ENCODE measurements around the gene OSBPL6.

Gene OSBPL6

GRCh38 chr2:178361588-178361987 is 167.3 kb downstream of the OSBPL6 start:
- no peaks in the 10 kb centered on the region for H3K27me3 Mint-ChIP-seq (ENCODE audit: low read depth, poor library complexity)

GRCh38 chr2:178363252-178363651 is 168.9 kb downstream of the OSBPL6 start:
- no peak for DNase-seq
- peaks cover 16% of the 10 kb centered on the region for H3K36me3 Mint-ChIP-seq (ENCODE audit: low read depth)
- no peak overlapping the region for H3K4me3 Mint-ChIP-seq
- peaks cover 10% of the 10 kb centered on the region for H3K9me3 Mint-ChIP-seq
- no peak for TF ChIP-seq CTCF (IDR thresholded peaks at IDR 0.05)
- H3K27me3 Mint-ChIP-seq (ENCODE audit: low read depth, poor library complexity) = no peaks in the 10 kb centered on the region
- H3K4me1 Mint-ChIP-seq = peaks cover 8% of the 10 kb centered on the region
- no peak overlapping the region for H3K27ac Mint-ChIP-seq

More at GRCh38 chr2:178361588-178361987, 167.3 kb downstream of the OSBPL6 start:
- Mint-ChIP-seq H3K4me1 (peaks cover 8% of the 10 kb centered on the region), H3K27ac (no peak overlapping the region), H3K9me3 (peaks cover 27% of the 10 kb centered on the region), H3K4me3 (no peak overlapping the region), H3K36me3 (ENCODE audit: low read depth) (peaks cover 24% of the 10 kb centered on the region)
- TF ChIP-seq CTCF (IDR thresholded peaks at IDR 0.05) = no peak
- DNase-seq = no peak

- no peak overlapping the region for H3K4me3 Mint-ChIP-seq
- no peak overlapping the region for H3K27ac Mint-ChIP-seq
- H3K36me3 Mint-ChIP-seq (ENCODE audit: low read depth) = peaks cover 9% of the 10 kb centered on the region
- no peak for TF ChIP-seq CTCF (IDR thresholded peaks at IDR 0.05)
- no peaks in the 10 kb centered on the region for H3K9me3 Mint-ChIP-seq
- no peaks in the 10 kb centered on the region for H3K27me3 Mint-ChIP-seq (ENCODE audit: low read depth, poor library complexity)
- DNase-seq = no peak
- peaks cover 8% of the 10 kb centered on the region for H3K4me1 Mint-ChIP-seq
Observed at GRCh38 chr2:178365116-178365515, 170.8 kb downstream of the OSBPL6 start.

GRCh38 chr2:178366412-178366811 is 172.1 kb downstream of the OSBPL6 start:
- H3K27ac Mint-ChIP-seq = no peak overlapping the region
- no peak overlapping the region for H3K4me3 Mint-ChIP-seq
- DNase-seq = no peak
- peaks cover 9% of the 10 kb centered on the region for H3K36me3 Mint-ChIP-seq (ENCODE audit: low read depth)
- H3K4me1 Mint-ChIP-seq = peaks cover 8% of the 10 kb centered on the region
- no peaks in the 10 kb centered on the region for H3K9me3 Mint-ChIP-seq
- TF ChIP-seq CTCF (IDR thresholded peaks at IDR 0.05) = no peak
- no peaks in the 10 kb centered on the region for H3K27me3 Mint-ChIP-seq (ENCODE audit: low read depth, poor library complexity)

- no peak for TF ChIP-seq CTCF (IDR thresholded peaks at IDR 0.05)
- no peak for DNase-seq
- H3K9me3 Mint-ChIP-seq = no peaks in the 10 kb centered on the region
- H3K4me3 Mint-ChIP-seq = no peak overlapping the region
- no peak overlapping the region for H3K27ac Mint-ChIP-seq
- peaks cover 6% of the 10 kb centered on the region for H3K36me3 Mint-ChIP-seq (ENCODE audit: low read depth)
- H3K4me1 Mint-ChIP-seq = peaks cover 5% of the 10 kb centered on the region
- H3K27me3 Mint-ChIP-seq (ENCODE audit: low read depth, poor library complexity) = no peaks in the 10 kb centered on the region
Observed at GRCh38 chr2:178367344-178367743, 173.0 kb downstream of the OSBPL6 start.

- H3K9me3 Mint-ChIP-seq = no peaks in the 10 kb centered on the region
- no peaks in the 10 kb centered on the region for H3K4me1 Mint-ChIP-seq
- no peak overlapping the region for H3K4me3 Mint-ChIP-seq
- no peaks in the 10 kb centered on the region for H3K27me3 Mint-ChIP-seq (ENCODE audit: low read depth, poor library complexity)
- peaks cover 6% of the 10 kb centered on the region for H3K36me3 Mint-ChIP-seq (ENCODE audit: low read depth)
- DNase-seq = no peak
- no peak for TF ChIP-seq CTCF (IDR thresholded peaks at IDR 0.05)
- no peak overlapping the region for H3K27ac Mint-ChIP-seq
Observed at GRCh38 chr2:178374865-178375264, 180.6 kb downstream of the OSBPL6 start.
